H1 (cell line): ENCODE results near the gene ADD2. TPM values are rescaled to one million over a fixed set of nuclear protein-coding genes. Genes with fewer than 3 reads are reported as not detected.

ENCODE experiments used
- CTCF ChIA-PET: fragments of 300-600 bp; sonication (Branson Sonifier 250); formaldehyde crosslinking; loops from one replicate; lab custom pipeline; 2021; ENCODE audit not compliant: partially characterized antibody; lab: Charles Lee
- POLR2A ChIA-PET: fragments of 300-600 bp; sonication (Branson Sonifier 250); formaldehyde crosslinking; loops from one replicate; lab custom pipeline; 2021; ENCODE audit warnings: inconsistent platforms; ENCODE audit not compliant: partially characterized antibody; lab: Charles Lee
- DNase-seq, 2 experiments: peaks; one replicate each; pipeline versions ENCODE4 v3.0.0 to v3.0.0-alpha.2; 2010 to 2022; ENCODE audit warnings: low spot score in 2 of 2, low read depth in 1 of 2, mixed read lengths in 1 of 2
- FAIRE-seq: peaks from 2 replicates; lab custom pipeline; 2011; peaks lifted over from hg19 to GRCh38; lab: Jason Lieb, UNC
- H2AFZ ChIP-seq: 2 replicates; pipeline ENCODE4 v1.8.1; 2012; ENCODE audit warnings: low read length, inconsistent platforms
- H2AK5ac ChIP-seq: 2 replicates; pipeline ENCODE4 v1.6.1; 2013; ENCODE audit warnings: low read depth, low read length
- H2BK120ac ChIP-seq: replicated peaks from 2 replicates; pipeline ENCODE3; 2013; ENCODE audit warnings: low read depth, low read length, inconsistent platforms
- H2BK12ac ChIP-seq: 2 replicates; pipeline ENCODE4 v1.6.1; 2013; ENCODE audit warnings: low read depth, low read length
- H2BK15ac ChIP-seq: 2 replicates; pipeline ENCODE4 v1.6.1; 2013; ENCODE audit warnings: low read length
- H2BK20ac ChIP-seq: 2 replicates; pipeline ENCODE4 v1.6.1; 2013; ENCODE audit warnings: low read length
- H2BK5ac ChIP-seq: 2 replicates; pipeline ENCODE4 v1.6.1; 2013; ENCODE audit warnings: low read depth, low read length
- H3K14ac ChIP-seq: 2 replicates; pipeline ENCODE4 v1.6.1; 2013; ENCODE audit warnings: inconsistent platforms; ENCODE audit not compliant: insufficient read length
- H3K18ac ChIP-seq: 2 replicates; pipeline ENCODE4 v1.6.1; 2013; ENCODE audit warnings: low read length; ENCODE audit errors: extremely low read depth
- H3K23ac ChIP-seq: 2 replicates; pipeline ENCODE4 v1.6.1; 2013; ENCODE audit warnings: inconsistent platforms; ENCODE audit not compliant: insufficient read length
- H3K23me2 ChIP-seq: 2 replicates; pipeline ENCODE4 v1.6.1; 2013; ENCODE audit warnings: low read depth, low read length
- H3K27ac ChIP-seq: 2 replicates; pipeline ENCODE4 v1.6.1; 2011; ENCODE audit warnings: low read depth, low read length, inconsistent platforms
- H3K27me3 ChIP-seq, 4 experiments: replicated peaks in 1 of 4; 1 replicate in 1 of 4; 2 replicates in 3 of 4; pipeline versions ENCODE4 v1.6.1 to v1.8.1; 2011 to 2013; ENCODE audit warnings: low read length in 3 of 4, mild to moderate bottlenecking in 3 of 4, inconsistent platforms in 2 of 4, mixed read lengths in 2 of 4, moderate library complexity in 1 of 4; ENCODE audit not compliant: control insufficient read depth in 3 of 4, insufficient read depth in 3 of 4; ENCODE audit errors: extremely low read depth in 1 of 4
- H3K36me3 ChIP-seq, 4 experiments: 2 replicates each; pipeline versions ENCODE4 v1.6.1 to v1.8.1; 2011 to 2013; ENCODE audit warnings: mild to moderate bottlenecking in 4 of 4, low read length in 3 of 4, moderate library complexity in 2 of 4, control low read depth in 1 of 4, inconsistent platforms in 1 of 4; ENCODE audit not compliant: insufficient read depth in 4 of 4, control insufficient read depth in 2 of 4
- H3K4ac ChIP-seq: replicated peaks from 2 replicates; pipeline ENCODE3; 2013; ENCODE audit warnings: low read length, low read depth, mixed read lengths, inconsistent platforms; ENCODE audit not compliant: insufficient read length
- H3K4me1 ChIP-seq, 4 experiments: replicated peaks in 1 of 4; 1 replicate in 1 of 4; 2 replicates in 3 of 4; pipeline versions ENCODE4 v1.6.1 to v1.8.1; 2011 to 2013; ENCODE audit warnings: low read length in 3 of 4, inconsistent platforms in 2 of 4, mixed read lengths in 1 of 4; ENCODE audit not compliant: insufficient read depth in 4 of 4, control insufficient read depth in 3 of 4
- H3K4me2 ChIP-seq, 2 experiments: 2 replicates each; pipeline versions ENCODE4 v1.6.1 to v1.8.1; 2011 to 2013; ENCODE audit warnings: low read depth in 2 of 2, low read length in 2 of 2, control low read depth in 1 of 2, inconsistent platforms in 1 of 2, mild to moderate bottlenecking in 1 of 2; ENCODE audit not compliant: insufficient read depth in 1 of 2
- H3K4me3 ChIP-seq, 4 experiments: fragments of 200-600, 300-600 bp in 1 of 4; sonication (generic), shearing (Covaris generic), sonication (Bioruptor Twin) in 1 of 4; 2 replicates each; pipeline versions ENCODE4 v1.5.1 to v1.8.1; 2011 to 2016; ENCODE audit warnings: low read length in 4 of 4, low read depth in 3 of 4, control low read depth in 2 of 4, inconsistent platforms in 2 of 4, mild to moderate bottlenecking in 2 of 4, mixed read lengths in 1 of 4, moderate library complexity in 1 of 4; ENCODE audit not compliant: insufficient read depth in 2 of 4; ENCODE audit errors: extremely low read depth in 1 of 4
- H3K56ac ChIP-seq: replicated peaks from 2 replicates; pipeline ENCODE3; 2013; ENCODE audit warnings: low read depth, mild to moderate bottlenecking, mixed read lengths, low read length, inconsistent platforms; ENCODE audit not compliant: insufficient read length
- H3K79me1 ChIP-seq: 2 replicates; pipeline ENCODE4 v1.6.1; 2013; ENCODE audit warnings: low read depth, low read length, control low read depth
- H3K79me2 ChIP-seq, 2 experiments: 2 replicates each; pipeline versions ENCODE4 v1.6.1 to v1.8.1; 2012 to 2013; ENCODE audit warnings: low read length in 2 of 2, mild to moderate bottlenecking in 2 of 2, inconsistent platforms in 1 of 2; ENCODE audit not compliant: insufficient read depth in 2 of 2, control insufficient read depth in 1 of 2
- H3K9ac ChIP-seq, 4 experiments: replicated peaks in 1 of 4; 1 replicate in 1 of 4; 2 replicates in 3 of 4; pipeline versions ENCODE4 v1.6.1 to v1.8.1; 2011 to 2013; ENCODE audit warnings: low read depth in 3 of 4, low read length in 3 of 4, control low read depth in 2 of 4, mild to moderate bottlenecking in 2 of 4, moderate library complexity in 2 of 4, inconsistent platforms in 1 of 4; ENCODE audit errors: extremely low read depth in 1 of 4
- H3K9me3 ChIP-seq, 2 experiments: 2 replicates each; pipeline versions ENCODE4 v1.6.1 to v1.8.1; 2012 to 2013; ENCODE audit warnings: mild to moderate bottlenecking in 2 of 2, moderate library complexity in 2 of 2, control low read depth in 1 of 2, inconsistent platforms in 1 of 2, low read depth in 1 of 2, low read length in 1 of 2, mixed read lengths in 1 of 2; ENCODE audit not compliant: insufficient read depth in 2 of 2
- H4K20me1 ChIP-seq, 2 experiments: replicated peaks in 1 of 2; 2 replicates each; pipeline versions ENCODE3 to v1.8.1; 2011 to 2013; ENCODE audit warnings: inconsistent platforms in 2 of 2, low read length in 2 of 2, mild to moderate bottlenecking in 1 of 2; ENCODE audit not compliant: insufficient read depth in 2 of 2, control insufficient read depth in 1 of 2
- H4K5ac ChIP-seq: 2 replicates; pipeline ENCODE4 v1.6.1; 2013; ENCODE audit warnings: low read length, low read depth, mixed read lengths, inconsistent platforms; ENCODE audit not compliant: insufficient read length
- H4K8ac ChIP-seq: 2 replicates; pipeline ENCODE4 v1.8.0; 2013; ENCODE audit warnings: mild to moderate bottlenecking, moderate library complexity, low read length, inconsistent platforms; ENCODE audit not compliant: insufficient read depth; ENCODE audit errors: extremely low read depth
- H4K91ac ChIP-seq: replicated peaks from 2 replicates; pipeline ENCODE3; 2013; ENCODE audit warnings: low read length, mixed read lengths, inconsistent platforms; ENCODE audit not compliant: insufficient read length
- BACH1 ChIP-seq: IDR thresholded peaks from 2 replicates; pipeline ENCODE4 v1.6.1; 2012; ENCODE audit warnings: low read length, improper control_type of control experiment
- SRF ChIP-seq: IDR thresholded peaks from 2 replicates; pipeline ENCODE4 v1.6.1; 2011; ENCODE audit warnings: mild to moderate bottlenecking, low read depth, low read length, moderate library complexity
- WGBS, 2 experiments: shearing (Covaris generic) in 1 of 2; methylation state at CpG; one replicate each; pipeline versions ENCODE4 v1.1.6 to v1.1.7; 2013 to 2015; ENCODE audit warnings: low lambda C conversion rate in 2 of 2, mixed read lengths in 2 of 2, inconsistent platforms in 1 of 2, low coverage in 1 of 2, missing lambda C conversion rate in 1 of 2; ENCODE audit not compliant: insufficient replicate concordance in 2 of 2, insufficient coverage in 1 of 2, insufficient read length in 1 of 2; ENCODE audit errors: extremely low coverage in 1 of 2, missing lambda C conversion rate in 1 of 2; 5-methylcytosine and 5-hydroxymethylcytosine counted together
- polyA plus RNA-seq, 7 experiments: library from polyadenylated mRNA; depleted of rRNA in 3 of 7; stranded (reverse) in 5 of 7; unstranded in 2 of 7; fragments of >200 nt in 5 of 7; fragments of 200-250 nt in 2 of 7; gene quantifications; 1 replicate in 5 of 7; 2 replicates in 1 of 7; 4 replicates in 1 of 7; pipeline versions ENCODE4 v1.2.1 to v1.2.3, GENCODE V29; 2011 to 2013; ENCODE audit warnings: missing spikeins in 2 of 7, mixed read lengths in 2 of 7
- total RNA-seq: library from RNA; stranded (reverse); fragmentation: NEBNext Ultra II Directional; extraction: Animal tissue kit (Norgen Biotek cat#: 25700); gene quantifications from 2 replicates; pipeline ENCODE4 v1.2.1, GENCODE V29; 2021

Gene ADD2
- total and polyA plus RNA-seq, 2 of the 8 experiments (the other 6 are each of a cell fraction or from before 2014, with no cell fraction given) = 58.5 to 170 TPM

DNA sequence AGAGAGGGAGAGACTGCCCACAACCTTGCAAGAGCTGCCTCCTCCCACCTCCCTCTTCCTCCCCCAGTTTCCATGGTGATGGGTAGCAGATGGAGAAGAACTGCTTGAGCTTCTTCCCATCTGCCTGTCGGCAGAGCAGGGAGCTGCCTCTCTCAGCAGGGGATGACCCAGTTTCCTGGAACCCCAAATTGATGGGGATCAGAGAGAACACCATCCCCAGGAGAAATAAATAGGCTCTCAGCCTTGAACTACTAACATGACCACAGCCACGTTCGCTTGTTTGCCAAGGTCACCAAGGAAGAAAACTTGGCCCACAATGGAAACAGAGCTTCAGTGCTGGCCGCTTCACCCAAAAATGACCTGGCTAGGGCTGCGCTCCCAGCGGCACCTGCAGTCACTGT, 82.2 kb downstream of the ADD2 start:
- WGBS, 2 experiments = 93% methylated on average over 6 of the region's 6 CpGs; no CpG with 5 or more reads in 1 of the 2 experiments
- H2BK20ac ChIP-seq = no peak overlapping the region
- no peak overlapping the region for H3K4me2 ChIP-seq
- no peak overlapping the region for H2BK12ac ChIP-seq
- H3K79me2 ChIP-seq = no peaks in the 10 kb centered on the region
- ChIA-PET POLR2A (interaction anchor here (0.9 to 1.8 kb wide), 8 partner anchors 13 to 384 kb away, joined by 3 to 8 read pairs (median 3); partner anchors contain the start of genes ADD2 and FAM136A), CTCF (interaction anchor here (0.7 to 7.5 kb wide), 31 partner anchors 10 to 262 kb away, joined by 3 to 117 read pairs (median 5); partner anchors contain the start of genes ADD2 and FIGLA)
- no peak overlapping the region for H2BK15ac ChIP-seq
- peaks cover 0 to 3% of the 10 kb centered on the region in 2 experiments for H4K20me1 ChIP-seq
- H2AK5ac ChIP-seq = no peak overlapping the region
- no peak overlapping the region for H4K91ac ChIP-seq
- no peak overlapping the region for H3K23ac ChIP-seq
- no peak overlapping the region for H3K18ac ChIP-seq
- no peak overlapping the region for H4K8ac ChIP-seq
- H3K79me1 ChIP-seq = no peaks in the 10 kb centered on the region; the same call in 1 of the 2 replicates
- H3K4me3 ChIP-seq = no peak overlapping the region
- H3K4me1 ChIP-seq = peaks cover 0 to 9% (median 2%) of the 10 kb centered on the region in 4 experiments; a peak in 5 of 7 replicates
- FAIRE-seq (no peak), DNase-seq (no peak)
- no peak overlapping the region for H3K27ac ChIP-seq
- H2BK120ac ChIP-seq = no peak overlapping the region
- H3K23me2 ChIP-seq = no peaks in the 10 kb centered on the region
- no peak overlapping the region for H3K9ac ChIP-seq
- H3K36me3 ChIP-seq = peaks cover 17 to 52% (median 44%) of the 10 kb centered on the region in 4 experiments
- H3K14ac ChIP-seq = no peak overlapping the region
- no peaks in the 10 kb centered on the region for H3K27me3 ChIP-seq
- no peak overlapping the region for H2BK5ac ChIP-seq
- H2AFZ ChIP-seq = no peak overlapping the region
- H3K9me3 ChIP-seq = no peaks in the 10 kb centered on the region
- no peak overlapping the region for H3K4ac ChIP-seq
- no peak overlapping the region for H4K5ac ChIP-seq
- no peak overlapping the region for H3K56ac ChIP-seq
- TF ChIP-seq SRF (no peak), BACH1 (no peak)
